Measurements from ENCODE around the gene LAIR2.
"Not testable (repeated sequence)": the region's sequence is repeated elsewhere in the genome, so short reads cannot be mapped to it uniquely, and the experiment has no call there.

Gene LAIR2

GRCh38 chr19:54495284-54495683 lies 7.3 kb upstream of the LAIR2 start:
- DNase-seq = not testable (repeated sequence)

GRCh38 chr19:54497747-54498450 lies 4.7 kb upstream of the LAIR2 start:
- DNase-seq = not testable (repeated sequence)

- DNase-seq = not testable (repeated sequence)
These were observed 4.2 kb upstream of the LAIR2 start for GRCh38 chr19:54498451-54498772.

- DNase-seq = not testable (repeated sequence)
These were observed 2.9 kb downstream of the LAIR2 start for GRCh38 chr19:54505542-54505941.

- no peak for DNase-seq
These were observed 3.4 kb downstream of the LAIR2 start for GRCh38 chr19:54506079-54506478.

- DNase-seq = not testable (repeated sequence)
These were observed 4.5 kb downstream of the LAIR2 start for GRCh38 chr19:54507038-54507717.

GRCh38 chr19:54507824-54508223 lies 5.2 kb downstream of the LAIR2 start:
- DNase-seq = no peak

- not testable (repeated sequence) for DNase-seq
These were observed 5.9 kb downstream of the LAIR2 start for GRCh38 chr19:54508487-54508886.

- not testable (repeated sequence) for DNase-seq
These were observed 6.7 kb downstream of the LAIR2 start for GRCh38 chr19:54509200-54509940.

- DNase-seq = no peak
These were observed 12.5 kb downstream of the LAIR2 start for GRCh38 chr19:54515156-54515555.

GRCh38 chr19:54517483-54517882 lies 14.9 kb downstream of the LAIR2 start:
- DNase-seq = no peak

- no peak for DNase-seq
These were observed 16.2 kb downstream of the LAIR2 start for GRCh38 chr19:54518844-54519243.

GRCh38 chr19:54521022-54521859 lies 18.6 kb downstream of the LAIR2 start:
- DNase-seq = no peak

GRCh38 chr19:54521860-54522513 lies 19.4 kb downstream of the LAIR2 start:
- DNase-seq = no peak

GRCh38 chr19:54523403-54523802 lies 20.8 kb downstream of the LAIR2 start:
- no peak for DNase-seq

- DNase-seq = no peak
These were observed 23.0 kb downstream of the LAIR2 start for GRCh38 chr19:54525636-54526035.

GRCh38 chr19:54526972-54527371 lies 24.3 kb downstream of the LAIR2 start:
- no peak for DNase-seq

- no peak for DNase-seq
These were observed 28.2 kb downstream of the LAIR2 start for GRCh38 chr19:54530866-54531265.

GRCh38 chr19:54532528-54532927 lies 29.9 kb downstream of the LAIR2 start:
- no peak for DNase-seq

- DNase-seq = no peak
These were observed 30.8 kb downstream of the LAIR2 start for GRCh38 chr19:54533476-54533875.

GRCh38 chr19:54534156-54534555 lies 31.5 kb downstream of the LAIR2 start:
- DNase-seq = no peak

GRCh38 chr19:54535601-54536000 lies 33.0 kb downstream of the LAIR2 start:
- no peak for DNase-seq

Data from cerebellar nuclear complex (tissue), 1 donor.